ENCODE results near the gene MTCH1.

Gene MTCH1

GRCh38 chr6:36985808-36986703 is at the start of gene MTCH1:
Gene MTCH1 (minus strand): TSS chr6:36986196. CDS start chr6:36986173, 23 bp downstream.
- Histone ChIP-seq H3K9ac (ENCODE audit: low read length) (peak within 1 kb of the TSS; percentile 73), H3K4me3 (ENCODE audit: low read depth, low read length) (peak within 1 kb of the TSS; percentile 79), H3K36me3 (ENCODE audit: control insufficient read depth, insufficient read depth, low read length) (peaks cover 2% of the 10 kb centered on the region; the same call in 1 of the 2 replicates), H3K27ac (ENCODE audit: low read depth, low read length) (peak within 1 kb of the TSS; percentile 97), H3K27me3 (ENCODE audit: control insufficient read depth, insufficient read depth, low read length) (no peaks in the 10 kb centered on the region), H3K9me3 (ENCODE audit: control insufficient read depth, insufficient read depth, low read depth, low read length) (no peaks in the 10 kb centered on the region), H3K4me1 (ENCODE audit: control insufficient read depth, insufficient read depth, low read length) (peaks cover 23% of the 10 kb centered on the region)

DNA sequence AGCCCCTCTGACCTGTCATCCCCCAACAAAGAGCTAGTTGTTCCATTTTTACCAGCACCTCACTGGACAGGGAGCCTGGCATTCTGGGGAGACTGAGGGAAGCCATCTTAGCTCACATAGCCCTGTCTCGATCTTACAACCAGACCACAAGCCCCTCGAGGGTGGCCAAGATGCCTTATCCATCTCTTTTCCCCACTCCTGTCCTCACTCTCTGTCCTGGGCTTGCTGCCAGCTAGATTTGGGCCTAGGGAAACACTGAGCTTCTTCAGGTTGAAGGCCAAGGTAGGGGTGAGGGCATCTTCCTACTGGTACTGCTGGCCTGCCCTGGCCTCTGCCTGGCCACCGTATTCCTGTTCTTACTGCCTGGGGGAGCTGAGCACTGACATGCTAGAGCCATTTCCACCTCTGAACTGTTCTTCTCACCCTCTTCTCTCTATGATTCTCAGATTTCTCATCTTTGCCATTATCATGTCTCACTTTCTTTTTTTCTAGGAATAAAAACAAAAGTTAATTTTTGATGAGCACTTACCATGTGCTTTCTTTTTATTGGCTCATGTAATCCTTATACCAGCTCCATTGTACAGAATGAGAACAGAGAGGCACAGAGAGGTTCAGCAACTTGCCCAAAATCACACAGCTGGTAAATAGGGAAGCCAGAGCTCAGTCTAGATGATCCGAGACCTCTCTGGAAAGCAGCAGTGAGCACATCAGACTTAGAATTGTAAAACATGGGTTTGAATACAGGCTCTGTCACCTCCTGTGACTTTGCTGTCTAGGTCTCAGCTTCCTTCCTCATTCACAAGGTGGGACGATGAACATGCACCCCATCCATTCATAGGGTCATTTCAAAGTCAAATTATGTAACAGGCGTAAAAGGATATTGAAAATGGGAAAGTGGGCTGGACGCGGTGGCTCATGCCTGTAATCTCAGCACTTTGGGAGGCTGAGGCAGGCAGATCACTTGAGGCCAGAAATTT is 48.1 kb upstream of the MTCH1 start:
- no peaks in the 10 kb centered on the region for H3K4me1 ChIP-seq (ENCODE audit: control insufficient read depth, insufficient read depth, low read length)
- H3K9me3 ChIP-seq (ENCODE audit: control insufficient read depth, insufficient read depth, low read depth, low read length) = peaks cover 12% of the 10 kb centered on the region
- H3K36me3 ChIP-seq (ENCODE audit: control insufficient read depth, insufficient read depth, low read length) = no peaks in the 10 kb centered on the region
- no peak overlapping the region for H3K27ac ChIP-seq (ENCODE audit: low read depth, low read length)
- H3K4me3 ChIP-seq (ENCODE audit: low read depth, low read length) = no peak overlapping the region
- H3K9ac ChIP-seq (ENCODE audit: low read length) = no peak overlapping the region
- no peaks in the 10 kb centered on the region for H3K27me3 ChIP-seq (ENCODE audit: control insufficient read depth, insufficient read depth, low read length)

DNA sequence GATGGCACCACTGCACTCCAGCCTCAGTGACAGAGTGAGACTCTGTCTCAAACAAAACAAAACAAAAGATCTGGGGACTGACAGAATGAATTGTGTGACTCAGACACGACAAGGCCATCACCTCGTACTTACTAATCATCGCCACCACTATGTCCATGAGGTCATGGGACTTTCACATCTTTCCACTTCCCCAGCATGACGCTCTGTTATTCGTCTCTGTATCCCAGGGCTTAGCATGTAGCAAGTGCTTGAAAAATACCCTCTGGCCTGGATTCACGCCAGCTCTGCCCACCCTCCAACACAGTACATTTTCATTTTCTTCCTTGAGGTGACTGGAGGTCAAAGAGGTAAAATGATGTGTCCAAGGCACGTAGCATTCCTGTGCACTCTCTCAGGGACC is 47.3 kb upstream of the MTCH1 start:
- Histone ChIP-seq H3K4me1 (ENCODE audit: control insufficient read depth, insufficient read depth, low read length) (no peaks in the 10 kb centered on the region), H3K9me3 (ENCODE audit: control insufficient read depth, insufficient read depth, low read depth, low read length) (peaks cover 12% of the 10 kb centered on the region), H3K27ac (ENCODE audit: low read depth, low read length) (no peak overlapping the region), H3K27me3 (ENCODE audit: control insufficient read depth, insufficient read depth, low read length) (no peaks in the 10 kb centered on the region), H3K9ac (ENCODE audit: low read length) (no peak overlapping the region), H3K36me3 (ENCODE audit: control insufficient read depth, insufficient read depth, low read length) (no peaks in the 10 kb centered on the region), H3K4me3 (ENCODE audit: low read depth, low read length) (no peak overlapping the region)

- H3K4me3 ChIP-seq (ENCODE audit: low read depth, low read length) = no peak overlapping the region
- no peak overlapping the region for H3K9ac ChIP-seq (ENCODE audit: low read length)
- no peak overlapping the region for H3K27ac ChIP-seq (ENCODE audit: low read depth, low read length)
- peaks cover 12% of the 10 kb centered on the region for H3K9me3 ChIP-seq (ENCODE audit: control insufficient read depth, insufficient read depth, low read depth, low read length)
- no peaks in the 10 kb centered on the region for H3K36me3 ChIP-seq (ENCODE audit: control insufficient read depth, insufficient read depth, low read length)
- no peaks in the 10 kb centered on the region for H3K27me3 ChIP-seq (ENCODE audit: control insufficient read depth, insufficient read depth, low read length)
- no peaks in the 10 kb centered on the region for H3K4me1 ChIP-seq (ENCODE audit: control insufficient read depth, insufficient read depth, low read length)
These were observed 46.2 kb upstream of the MTCH1 start for GRCh38 chr6:37032239-37032638.

- no peak overlapping the region for H3K4me3 ChIP-seq (ENCODE audit: low read depth, low read length)
- no peak overlapping the region for H3K9ac ChIP-seq (ENCODE audit: low read length)
- H3K27me3 ChIP-seq (ENCODE audit: control insufficient read depth, insufficient read depth, low read length) = no peaks in the 10 kb centered on the region
- H3K9me3 ChIP-seq (ENCODE audit: control insufficient read depth, insufficient read depth, low read depth, low read length) = peaks cover 12% of the 10 kb centered on the region
- H3K27ac ChIP-seq (ENCODE audit: low read depth, low read length) = no peak overlapping the region
- no peaks in the 10 kb centered on the region for H3K36me3 ChIP-seq (ENCODE audit: control insufficient read depth, insufficient read depth, low read length)
- H3K4me1 ChIP-seq (ENCODE audit: control insufficient read depth, insufficient read depth, low read length) = no peaks in the 10 kb centered on the region; the same call in 1 of the 2 replicates
These were observed 44.6 kb upstream of the MTCH1 start for GRCh38 chr6:37030599-37030998.

DNA sequence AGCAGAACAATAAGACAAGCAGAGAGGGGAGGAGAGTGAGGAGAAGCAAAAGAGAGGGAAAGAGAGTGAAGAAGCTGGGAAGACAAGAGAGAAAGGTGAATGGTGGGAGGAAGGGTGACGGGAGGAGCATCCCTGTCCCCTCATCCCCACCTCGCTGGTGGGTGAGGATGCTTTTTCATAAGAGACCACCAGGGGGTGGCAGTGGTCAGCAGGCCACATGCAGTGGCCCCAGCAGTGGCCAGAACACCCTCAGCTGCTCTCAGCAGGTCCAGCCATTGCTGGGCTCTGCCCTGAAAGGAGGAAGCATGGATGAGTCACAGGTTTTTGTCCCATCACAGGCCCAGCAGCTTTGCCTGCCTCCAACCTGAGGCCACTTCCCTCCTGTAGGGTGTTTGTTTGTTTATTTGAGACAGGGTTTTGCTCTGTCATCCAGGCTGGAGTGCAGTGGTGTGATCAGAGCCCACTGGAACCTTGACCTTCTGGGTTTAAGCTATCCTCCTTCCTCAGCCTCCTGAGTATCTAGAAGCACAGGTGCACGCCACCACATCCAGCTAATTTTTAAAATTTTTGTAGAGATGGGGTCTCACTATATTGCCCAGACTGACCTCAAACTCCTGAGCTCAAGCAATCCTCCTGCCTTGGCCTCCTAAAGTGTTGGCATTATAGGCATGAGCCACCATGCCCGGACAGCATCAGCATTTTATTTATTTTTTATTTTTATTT is 43.4 kb upstream of the MTCH1 start:
- Histone ChIP-seq H3K9me3 (ENCODE audit: control insufficient read depth, insufficient read depth, low read depth, low read length) (peaks cover 12% of the 10 kb centered on the region), H3K27me3 (ENCODE audit: control insufficient read depth, insufficient read depth, low read length) (no peaks in the 10 kb centered on the region), H3K9ac (ENCODE audit: low read length) (no peak overlapping the region), H3K4me3 (ENCODE audit: low read depth, low read length) (no peak overlapping the region), H3K36me3 (ENCODE audit: control insufficient read depth, insufficient read depth, low read length) (no peaks in the 10 kb centered on the region), H3K4me1 (ENCODE audit: control insufficient read depth, insufficient read depth, low read length) (no peaks in the 10 kb centered on the region; the same call in 1 of the 2 replicates), H3K27ac (ENCODE audit: low read depth, low read length) (no peak overlapping the region)

- no peak overlapping the region for H3K9ac ChIP-seq (ENCODE audit: low read length)
- H3K36me3 ChIP-seq (ENCODE audit: control insufficient read depth, insufficient read depth, low read length) = no peaks in the 10 kb centered on the region
- no peak overlapping the region for H3K27ac ChIP-seq (ENCODE audit: low read depth, low read length)
- H3K9me3 ChIP-seq (ENCODE audit: control insufficient read depth, insufficient read depth, low read depth, low read length) = peaks cover 12% of the 10 kb centered on the region
- H3K4me3 ChIP-seq (ENCODE audit: low read depth, low read length) = no peak overlapping the region
- peaks cover 5% of the 10 kb centered on the region; the same call in 1 of the 2 replicates for H3K4me1 ChIP-seq (ENCODE audit: control insufficient read depth, insufficient read depth, low read length)
- H3K27me3 ChIP-seq (ENCODE audit: control insufficient read depth, insufficient read depth, low read length) = no peaks in the 10 kb centered on the region
These were observed 41.9 kb upstream of the MTCH1 start for GRCh38 chr6:37027811-37028469.

DNA sequence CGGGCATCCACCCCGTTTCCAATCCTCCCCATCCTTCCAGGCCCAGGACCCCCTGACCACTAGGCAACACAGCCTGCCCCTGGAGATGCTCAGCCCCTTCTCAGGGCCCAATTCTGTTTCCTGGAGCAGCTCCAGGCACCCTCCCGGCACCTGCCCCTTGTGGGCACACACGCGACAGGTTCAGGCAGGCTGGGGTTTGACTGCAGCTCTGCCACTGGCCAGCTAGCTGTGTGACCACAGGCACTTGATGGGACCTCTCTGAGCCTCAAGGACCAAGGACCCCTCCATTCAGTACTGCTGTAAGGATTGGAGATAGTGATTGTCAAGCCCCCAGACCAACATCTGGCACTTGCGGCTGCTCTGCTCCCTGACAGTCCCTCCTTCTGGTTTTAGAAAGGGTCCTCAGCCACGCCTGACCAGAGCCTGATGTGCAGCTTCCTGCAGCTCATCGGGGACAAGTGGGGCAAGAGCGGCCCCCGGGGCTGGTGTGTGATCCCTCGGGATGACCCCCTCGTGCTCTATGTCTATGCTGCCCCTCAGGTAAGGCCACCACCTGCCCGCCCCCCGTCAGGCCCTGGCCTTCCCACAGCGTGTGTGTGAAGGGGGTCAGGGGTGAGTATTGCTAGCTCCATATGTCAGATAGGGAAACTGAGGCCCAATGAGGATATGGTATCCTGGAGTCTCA is 41.2 kb upstream of the MTCH1 start:
- Histone ChIP-seq H3K4me3 (ENCODE audit: low read depth, low read length) (no peak overlapping the region), H3K36me3 (ENCODE audit: control insufficient read depth, insufficient read depth, low read length) (no peaks in the 10 kb centered on the region), H3K9ac (ENCODE audit: low read length) (no peak overlapping the region), H3K4me1 (ENCODE audit: control insufficient read depth, insufficient read depth, low read length) (peaks cover 5% of the 10 kb centered on the region; the same call in 1 of the 2 replicates), H3K27me3 (ENCODE audit: control insufficient read depth, insufficient read depth, low read length) (no peaks in the 10 kb centered on the region), H3K9me3 (ENCODE audit: control insufficient read depth, insufficient read depth, low read depth, low read length) (peaks cover 12% of the 10 kb centered on the region), H3K27ac (ENCODE audit: low read depth, low read length) (no peak overlapping the region)

DNA sequence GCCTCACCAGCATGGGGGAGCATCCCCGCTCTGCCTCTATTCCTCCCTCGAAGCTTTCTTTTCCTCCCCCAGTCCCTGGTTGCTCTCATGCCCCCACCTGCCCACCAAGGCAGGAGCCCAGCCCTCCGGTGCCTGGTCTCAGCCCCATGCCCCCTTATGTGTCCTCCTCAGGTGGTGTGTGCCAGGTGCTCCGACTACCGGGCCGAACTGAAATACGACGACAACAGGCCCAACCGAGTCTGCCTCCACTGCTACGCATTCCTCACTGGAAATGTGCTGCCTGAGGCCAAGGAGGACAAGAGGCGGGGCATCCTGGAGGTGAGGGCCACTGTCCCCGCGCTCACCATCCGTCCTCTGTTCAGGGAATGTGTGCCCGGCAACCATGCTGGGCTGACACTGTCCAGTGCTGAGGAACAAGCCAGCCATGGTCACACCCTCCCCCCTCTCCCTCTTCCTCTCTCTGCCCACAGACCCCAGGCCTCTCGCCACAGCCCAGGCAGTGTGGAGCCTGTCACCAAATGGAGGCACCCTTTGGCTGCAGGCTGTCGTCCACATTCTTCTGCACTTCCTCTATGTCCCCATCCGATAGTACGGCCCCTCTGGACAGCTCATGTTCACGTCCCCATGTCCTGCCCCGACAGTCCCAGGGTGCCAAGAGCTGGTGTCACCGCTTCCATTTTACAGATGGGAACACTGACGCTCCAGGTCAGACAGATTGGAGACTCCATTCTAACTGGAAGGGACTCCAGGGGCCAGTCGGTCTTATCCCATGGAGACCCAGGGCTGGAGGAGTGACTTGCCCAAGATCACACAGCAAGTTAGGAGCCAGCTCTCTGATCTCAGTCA is 39.8 kb upstream of the MTCH1 start:
- H3K4me1 ChIP-seq (ENCODE audit: control insufficient read depth, insufficient read depth, low read length) = peaks cover 13% of the 10 kb centered on the region
- no peak overlapping the region for H3K9ac ChIP-seq (ENCODE audit: low read length)

More for the DNA sequence above, 39.8 kb upstream of the MTCH1 start:
- Histone ChIP-seq H3K27me3 (ENCODE audit: control insufficient read depth, insufficient read depth, low read length) (no peaks in the 10 kb centered on the region), H3K27ac (ENCODE audit: low read depth, low read length) (no peak overlapping the region), H3K36me3 (ENCODE audit: control insufficient read depth, insufficient read depth, low read length) (no peaks in the 10 kb centered on the region), H3K9me3 (ENCODE audit: control insufficient read depth, insufficient read depth, low read depth, low read length) (peaks cover 8% of the 10 kb centered on the region), H3K4me3 (ENCODE audit: low read depth, low read length) (no peak overlapping the region)
